Measurements from ENCODE around the gene PROKR1. TPM values are rescaled to one million over a fixed set of nuclear protein-coding genes. Genes with fewer than 3 reads are reported as not detected.

Gene PROKR1
- total RNA-seq, result not detected in 2 replicates

DNA sequence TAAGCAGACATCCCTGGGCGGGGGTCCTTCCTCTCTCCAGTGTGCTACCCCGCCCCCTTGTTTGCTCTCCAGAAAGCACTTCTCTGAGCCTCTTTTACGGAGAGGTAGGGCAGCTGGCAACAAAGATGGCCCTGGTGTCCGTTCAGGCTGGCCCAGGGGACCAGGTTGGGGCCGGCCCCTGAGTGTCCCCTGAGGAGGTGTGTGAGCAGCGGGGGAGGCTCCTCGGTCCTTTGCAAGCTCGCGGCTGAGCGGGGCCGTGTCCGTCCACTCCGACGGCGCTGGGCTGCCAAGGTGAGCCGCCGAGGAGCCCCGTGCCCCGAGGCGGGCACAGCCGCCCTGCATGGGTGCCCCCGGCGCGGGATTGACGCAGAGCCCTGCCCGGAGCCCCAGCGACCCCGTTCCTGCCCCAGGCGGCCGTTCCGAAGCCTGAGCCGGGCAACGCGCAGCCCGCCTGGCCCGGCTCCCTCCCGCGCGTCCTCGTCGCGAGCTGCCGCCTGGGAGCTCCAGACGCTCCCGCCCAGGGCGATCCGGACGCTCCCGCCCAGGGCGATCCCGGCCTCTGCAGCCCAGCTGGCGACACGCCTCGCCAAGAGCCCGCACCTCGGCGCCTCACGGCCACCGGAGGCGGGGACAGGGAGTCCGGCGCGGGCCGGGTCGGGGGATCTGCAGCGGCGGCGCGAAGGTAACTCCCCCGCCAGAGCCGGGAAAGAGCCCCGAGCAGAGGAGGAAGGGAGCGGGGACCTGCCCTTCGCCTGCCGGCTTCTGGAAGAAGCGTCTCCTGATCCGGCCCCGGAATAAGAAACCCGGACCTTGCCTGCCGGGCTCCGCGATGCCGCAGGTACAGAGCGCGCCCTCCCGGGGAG lies at the start of gene PROKR1:
Gene PROKR1 (plus strand): TSS at position 569 of the 863 bp plus-strand sequence. CDS start 2,243 bp downstream, outside the sequence.

Other genes with a start within 250 kb of the PROKR1 start
- under 0.01 and 0.61 TPM in 2 replicates for gene FBXO48, start 176.3 kb upstream of the PROKR1 start, total RNA-seq
- gene APLF, start 176.0 kb upstream of the PROKR1 start, total RNA-seq, result 2.6 and 3.2 TPM in 2 replicates
- gene ARHGAP25, start 91.2 kb downstream of the PROKR1 start, total RNA-seq, result 0.32 and 1.4 TPM in 2 replicates
- gene BMP10, start 227.8 kb downstream of the PROKR1 start, total RNA-seq, result not detected in 2 replicates

All from epithelial cell of umbilical artery (primary cell).